Parathyroid adenoma (tissue), 2 donors: ENCODE measurements around the gene SPEG.

Experiments used
- H2AFZ ChIP-seq: fragments of 300-600 bp; sonication (generic); one replicate; pipeline ENCODE4 v1.7.0; 2017; ENCODE audit warnings: antibody characterized with exemption, mild to moderate bottlenecking
- H3K27ac ChIP-seq: fragments of 300-600 bp; sonication (generic); one replicate; pipeline ENCODE4 v1.7.0; 2017
- H3K27me3 ChIP-seq: fragments of 300-600 bp; sonication (generic); one replicate; pipeline ENCODE4 v1.7.0; 2017; ENCODE audit warnings: low read length; ENCODE audit not compliant: control insufficient read depth, insufficient read depth
- H3K36me3 ChIP-seq: fragments of 300-600 bp; sonication (generic); one replicate; pipeline ENCODE4 v1.7.0; 2017; ENCODE audit warnings: low read length; ENCODE audit not compliant: control insufficient read depth, insufficient read depth
- H3K4me1 ChIP-seq: fragments of 300-600 bp; sonication (generic); one replicate; pipeline ENCODE4 v1.7.0; 2017; ENCODE audit warnings: control low read depth
- H3K4me2 ChIP-seq: fragments of 300-600 bp; sonication (generic); one replicate; pipeline ENCODE4 v1.7.0; 2017; ENCODE audit warnings: low read length
- H3K4me3 ChIP-seq: fragments of 300-600 bp; sonication (generic); one replicate; pipeline ENCODE4 v1.7.0; 2017; ENCODE audit warnings: low read depth, low read length
- H3K79me2 ChIP-seq: fragments of 300-600 bp; sonication (generic); one replicate; pipeline ENCODE4 v1.7.0; 2017; ENCODE audit warnings: control low read depth
- H3K9ac ChIP-seq: fragments of 300-600 bp; sonication (generic); one replicate; pipeline ENCODE4 v1.7.0; 2017; ENCODE audit warnings: mild to moderate bottlenecking
- H3K9me3 ChIP-seq: fragments of 300-600 bp; sonication (generic); one replicate; pipeline ENCODE4 v1.7.0; 2017; ENCODE audit warnings: low read length; ENCODE audit not compliant: control insufficient read depth
- TF ChIP-seq, protein P1 (sequence below): fragments of 300-600 bp; sonication (generic); IDR thresholded peaks from one replicate; pipeline ENCODE4 v1.7.0; 2017; ENCODE audit warnings: antibody characterized with exemption, mild to moderate bottlenecking
- donor health status: primary hyperparathyroidism.

Gene SPEG

GRCh38 chr2:219443016-219443696, 8.5 kb downstream of the SPEG start:
- TF ChIP-seq, protein P1, sequence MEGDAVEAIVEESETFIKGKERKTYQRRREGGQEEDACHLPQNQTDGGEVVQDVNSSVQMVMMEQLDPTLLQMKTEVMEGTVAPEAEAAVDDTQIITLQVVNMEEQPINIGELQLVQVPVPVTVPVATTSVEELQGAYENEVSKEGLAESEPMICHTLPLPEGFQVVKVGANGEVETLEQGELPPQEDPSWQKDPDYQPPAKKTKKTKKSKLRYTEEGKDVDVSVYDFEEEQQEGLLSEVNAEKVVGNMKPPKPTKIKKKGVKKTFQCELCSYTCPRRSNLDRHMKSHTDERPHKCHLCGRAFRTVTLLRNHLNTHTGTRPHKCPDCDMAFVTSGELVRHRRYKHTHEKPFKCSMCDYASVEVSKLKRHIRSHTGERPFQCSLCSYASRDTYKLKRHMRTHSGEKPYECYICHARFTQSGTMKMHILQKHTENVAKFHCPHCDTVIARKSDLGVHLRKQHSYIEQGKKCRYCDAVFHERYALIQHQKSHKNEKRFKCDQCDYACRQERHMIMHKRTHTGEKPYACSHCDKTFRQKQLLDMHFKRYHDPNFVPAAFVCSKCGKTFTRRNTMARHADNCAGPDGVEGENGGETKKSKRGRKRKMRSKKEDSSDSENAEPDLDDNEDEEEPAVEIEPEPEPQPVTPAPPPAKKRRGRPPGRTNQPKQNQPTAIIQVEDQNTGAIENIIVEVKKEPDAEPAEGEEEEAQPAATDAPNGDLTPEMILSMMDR = no peak
- H3K4me1 ChIP-seq = peaks cover 20% of the 10 kb centered on the region
- no peaks in the 10 kb centered on the region for H3K9me3 ChIP-seq
- peak overlapping the region; percentile 74 for H3K4me2 ChIP-seq
- H3K79me2 ChIP-seq = no peaks in the 10 kb centered on the region
- H3K27ac ChIP-seq = no peak overlapping the region
- no peak overlapping the region for H3K4me3 ChIP-seq
- no peak overlapping the region for H3K9ac ChIP-seq
- H3K36me3 ChIP-seq = no peaks in the 10 kb centered on the region
- no peaks in the 10 kb centered on the region for H3K27me3 ChIP-seq
- H2AFZ ChIP-seq = no peak overlapping the region

DNA sequence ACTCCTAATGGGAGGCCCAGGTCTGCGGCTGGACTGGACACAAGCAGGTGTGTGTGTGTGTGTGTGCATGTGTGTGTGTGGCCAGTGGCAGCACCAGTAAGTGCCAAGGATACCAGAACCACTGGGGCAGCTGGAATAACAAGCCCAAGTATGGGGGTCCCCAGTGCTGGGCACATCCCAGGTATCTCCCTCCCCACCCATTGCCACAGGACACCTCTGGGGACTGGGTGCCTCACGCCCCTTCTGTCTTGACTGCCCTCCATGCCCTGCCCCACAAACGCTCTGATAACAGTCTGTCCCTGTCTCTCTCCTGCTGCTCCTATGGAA, 9.0 kb downstream of the SPEG start:
- no peak overlapping the region for H3K4me3 ChIP-seq
- TF ChIP-seq, protein P1 = no peak
- H3K79me2 ChIP-seq = no peaks in the 10 kb centered on the region
- H3K4me1 ChIP-seq = peaks cover 20% of the 10 kb centered on the region
- no peak overlapping the region for H3K27ac ChIP-seq
- no peak overlapping the region for H3K4me2 ChIP-seq
- H3K36me3 ChIP-seq = no peaks in the 10 kb centered on the region
- no peak overlapping the region for H3K9ac ChIP-seq
- no peaks in the 10 kb centered on the region for H3K9me3 ChIP-seq
- H3K27me3 ChIP-seq = no peaks in the 10 kb centered on the region
- H2AFZ ChIP-seq = no peak overlapping the region

- Histone ChIP-seq H3K36me3 (no peaks in the 10 kb centered on the region), H3K27me3 (no peaks in the 10 kb centered on the region), H3K4me3 (no peak overlapping the region), H3K4me2 (no peak overlapping the region), H3K4me1 (peaks cover 20% of the 10 kb centered on the region), H3K27ac (no peak overlapping the region), H3K9ac (no peak overlapping the region), H2AFZ (no peak overlapping the region), H3K9me3 (no peaks in the 10 kb centered on the region), H3K79me2 (no peaks in the 10 kb centered on the region)
- TF ChIP-seq, protein P1 = no peak
Observed at GRCh38 chr2:219444566-219445091, 10.0 kb downstream of the SPEG start.

DNA sequence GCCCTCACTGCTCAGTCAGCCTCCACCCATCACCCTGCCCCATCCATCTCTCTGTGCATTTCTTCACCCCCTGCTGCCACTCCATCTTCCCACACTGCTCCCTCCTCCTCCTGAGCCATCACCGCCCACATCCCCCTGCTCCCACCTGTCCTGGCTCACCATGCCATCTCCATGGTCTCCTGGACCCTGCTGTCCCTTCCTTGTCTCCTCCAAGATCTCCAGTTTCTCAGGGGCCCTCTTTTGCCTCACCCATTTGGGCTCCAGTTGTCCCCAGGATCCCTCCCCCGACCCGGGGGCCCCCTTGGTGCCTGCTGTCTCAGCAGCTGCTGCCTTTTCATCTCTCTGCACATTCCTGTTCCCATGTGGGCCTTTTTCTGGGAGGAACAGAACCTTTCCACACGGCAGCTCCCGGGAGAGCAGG, 10.6 kb downstream of the SPEG start:
- Histone ChIP-seq H3K4me3 (no peak overlapping the region), H2AFZ (no peak overlapping the region), H3K27me3 (no peaks in the 10 kb centered on the region), H3K36me3 (no peaks in the 10 kb centered on the region), H3K9ac (no peak overlapping the region), H3K27ac (no peak overlapping the region), H3K4me1 (peaks cover 20% of the 10 kb centered on the region), H3K79me2 (no peaks in the 10 kb centered on the region), H3K4me2 (no peak overlapping the region), H3K9me3 (no peaks in the 10 kb centered on the region)
- TF ChIP-seq, protein P1 = no peak

GRCh38 chr2:219446101-219446504, 11.5 kb downstream of the SPEG start:
- Histone ChIP-seq H3K9me3 (no peaks in the 10 kb centered on the region), H3K79me2 (no peaks in the 10 kb centered on the region), H3K4me1 (peaks cover 18% of the 10 kb centered on the region), H3K27ac (no peak overlapping the region), H3K9ac (no peak overlapping the region), H3K27me3 (no peaks in the 10 kb centered on the region), H2AFZ (no peak overlapping the region), H3K4me3 (no peak overlapping the region), H3K4me2 (no peak overlapping the region), H3K36me3 (no peaks in the 10 kb centered on the region)
- TF ChIP-seq, protein P1 = no peak
